Measurements from ENCODE around the gene EPHA4.
"Not testable (repeated sequence)": the region's sequence is repeated elsewhere in the genome, so short reads cannot be mapped to it uniquely, and the experiment has no call there.

EPHA4 gene

DNA sequence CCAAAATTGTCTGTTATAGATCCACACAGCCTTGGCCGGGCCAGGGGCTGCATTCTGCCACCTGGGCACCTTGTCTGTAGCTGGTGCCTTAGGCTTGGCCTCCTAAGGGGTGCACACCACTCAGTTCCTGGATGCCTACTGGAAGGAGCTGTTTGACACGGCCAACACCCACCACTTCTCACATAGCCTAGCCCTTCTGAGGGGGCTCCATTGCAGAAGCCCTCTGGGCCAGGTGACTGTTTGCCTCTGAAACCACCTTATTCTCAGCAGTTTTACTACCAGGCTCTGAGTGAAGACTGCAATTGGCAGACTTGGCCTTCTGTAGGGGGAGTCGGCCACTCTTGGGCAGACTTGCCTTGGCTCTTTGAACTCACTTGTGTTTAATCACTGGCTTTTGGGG lies 39.5 kb downstream of the EPHA4 start:
- no peak for DNase-seq

- DNase-seq = no peak
These were observed 41.5 kb downstream of the EPHA4 start for GRCh38 chr2:221530653-221531037.

DNA sequence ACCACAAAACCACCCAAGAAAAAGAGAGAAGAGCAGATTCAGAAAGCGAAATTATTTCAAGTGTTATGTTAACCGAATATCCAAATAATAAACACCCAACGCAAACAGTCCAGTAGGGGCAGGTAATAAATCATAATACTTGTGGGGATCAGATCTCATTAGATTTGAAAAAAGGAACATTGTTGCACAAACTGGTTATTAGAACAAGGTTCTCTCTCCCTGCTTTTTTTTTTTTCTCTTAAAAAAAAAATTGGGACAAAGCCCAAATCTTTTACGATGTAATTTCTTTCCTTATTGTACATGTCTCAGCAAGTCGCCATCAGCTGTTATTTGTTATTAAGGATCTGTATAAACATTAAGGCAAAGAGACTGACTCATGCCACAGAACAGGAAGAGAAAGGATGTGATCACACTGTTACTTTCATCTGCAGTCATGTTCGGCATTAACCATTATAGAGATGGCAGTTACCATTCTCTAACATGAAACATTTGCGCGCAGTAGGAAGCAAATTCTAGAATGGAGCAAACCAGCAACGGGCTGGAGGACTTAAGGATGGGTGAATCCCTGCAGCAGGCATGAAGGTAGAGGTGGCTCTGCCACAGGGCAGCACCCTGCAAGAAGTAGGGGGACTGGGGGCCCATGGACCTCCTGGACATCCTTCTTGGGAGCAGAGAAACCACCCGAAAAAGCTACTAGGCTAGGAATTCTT lies 42.0 kb downstream of the EPHA4 start:
- no peak for DNase-seq

DNA sequence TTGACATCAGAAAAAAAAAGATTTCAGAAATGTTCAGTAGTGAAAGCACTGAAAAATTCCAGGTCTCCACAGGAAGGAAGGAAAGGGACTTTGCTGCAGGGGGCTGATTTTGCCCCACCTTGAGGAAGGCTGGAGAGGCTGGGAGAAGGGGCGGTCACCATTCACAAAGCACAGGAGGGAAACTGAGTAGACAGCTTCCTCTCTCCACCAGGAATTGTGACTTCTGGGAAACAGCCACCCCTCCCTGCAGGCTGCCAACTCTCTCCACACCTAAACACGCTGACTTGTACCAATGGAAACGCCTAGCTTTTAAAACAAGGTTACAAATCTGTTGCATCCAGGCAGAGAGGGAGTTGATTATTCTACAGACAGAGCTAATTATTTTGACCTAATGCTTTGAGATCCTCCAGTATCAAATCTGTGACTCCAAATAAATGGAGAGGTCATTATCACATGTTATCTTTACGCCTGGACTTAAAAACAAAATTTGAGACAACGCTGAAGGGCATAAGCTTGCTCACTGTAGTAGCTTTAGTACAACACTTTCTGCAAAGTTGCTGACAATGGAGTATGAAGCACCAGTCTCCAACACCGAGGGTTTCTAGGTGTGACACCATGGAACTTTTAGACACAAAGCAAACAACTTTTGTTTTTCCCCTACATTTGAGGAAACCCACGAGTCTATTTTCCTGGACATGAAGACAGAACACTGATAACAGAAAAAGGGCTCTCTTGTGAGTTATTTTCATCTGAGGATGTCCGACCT lies 42.7 kb downstream of the EPHA4 start:
- DNase-seq = no peak

GRCh38 chr2:221527776-221528309 lies 44.3 kb downstream of the EPHA4 start:
- no peak for DNase-seq

GRCh38 chr2:221524158-221524557 lies 47.9 kb downstream of the EPHA4 start:
- DNase-seq = no peak

GRCh38 chr2:221521233-221521845 lies 50.8 kb downstream of the EPHA4 start:
- DNase-seq = no peak

DNA sequence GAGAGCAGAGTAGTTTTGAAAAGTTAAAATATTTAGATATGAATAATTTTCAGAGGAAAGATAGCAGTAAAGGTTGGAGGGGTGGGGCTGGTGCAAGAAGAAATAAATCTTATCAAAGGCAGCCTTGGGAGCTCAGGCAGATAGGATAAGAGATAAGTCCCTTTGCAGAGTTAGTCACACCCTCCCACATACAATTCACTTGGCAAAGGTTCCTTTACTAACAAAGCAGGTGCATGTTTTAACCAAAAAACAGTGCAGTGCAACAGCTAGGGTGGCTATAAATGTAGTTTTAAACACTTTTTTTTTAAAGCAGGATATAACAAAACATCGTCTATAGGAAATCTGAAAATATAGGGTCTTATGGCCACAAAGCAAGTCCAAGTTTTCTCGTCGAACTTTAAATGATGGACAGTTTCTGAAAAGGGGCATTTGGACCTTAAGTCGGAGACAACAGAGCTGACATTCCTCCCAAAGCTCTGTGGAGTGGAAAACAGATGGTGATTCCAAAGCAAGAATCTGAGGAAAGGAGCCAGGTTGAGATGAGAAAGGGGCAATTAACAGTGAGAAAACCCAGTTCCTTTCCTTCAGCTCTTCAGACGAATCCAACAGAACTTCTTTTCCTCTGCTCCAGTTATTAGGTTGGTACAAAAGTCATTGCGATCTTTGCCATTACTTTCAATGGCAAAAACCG lies 53.0 kb downstream of the EPHA4 start:
- DNase-seq = no peak

DNA sequence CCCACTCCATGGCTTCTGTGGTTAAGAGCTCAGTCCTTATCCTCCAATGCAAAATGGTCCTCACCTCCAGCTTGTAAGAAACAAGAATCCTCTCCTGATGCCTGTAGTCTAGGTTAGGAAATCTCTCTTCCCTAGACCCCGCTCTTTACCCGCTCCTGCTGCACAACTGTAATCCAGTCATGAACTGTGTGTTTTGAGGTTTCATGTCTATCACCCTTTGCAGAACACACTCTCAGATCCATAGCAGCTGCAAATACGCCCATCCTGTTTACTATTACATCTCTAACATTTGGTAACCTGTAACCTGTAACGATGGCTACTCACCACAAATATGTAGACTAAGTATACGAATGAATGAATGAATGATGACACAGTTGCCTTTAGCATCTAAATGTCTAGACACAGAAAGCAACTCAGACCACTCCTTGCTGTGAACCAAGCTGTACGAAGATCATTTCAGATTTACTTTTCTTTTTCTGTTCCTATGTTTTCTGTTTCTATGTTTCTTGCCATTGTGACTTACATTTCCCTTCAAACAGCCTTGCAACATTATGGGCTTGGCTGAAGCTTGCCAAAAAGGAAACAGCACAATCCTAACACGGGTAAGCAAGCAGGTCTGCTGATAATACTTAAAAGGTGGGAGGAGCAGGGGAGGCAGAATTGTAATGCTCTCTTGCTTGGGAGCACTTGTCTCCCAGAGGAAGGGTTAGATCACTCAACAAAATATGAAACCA lies 53.7 kb downstream of the EPHA4 start:
- DNase-seq = peak; percentile 49

- DNase-seq = peak; percentile 85
These were observed 54.4 kb downstream of the EPHA4 start for GRCh38 chr2:221517696-221518151.

GRCh38 chr2:221517146-221517695 lies 54.9 kb downstream of the EPHA4 start:
- no peak for DNase-seq

DNA sequence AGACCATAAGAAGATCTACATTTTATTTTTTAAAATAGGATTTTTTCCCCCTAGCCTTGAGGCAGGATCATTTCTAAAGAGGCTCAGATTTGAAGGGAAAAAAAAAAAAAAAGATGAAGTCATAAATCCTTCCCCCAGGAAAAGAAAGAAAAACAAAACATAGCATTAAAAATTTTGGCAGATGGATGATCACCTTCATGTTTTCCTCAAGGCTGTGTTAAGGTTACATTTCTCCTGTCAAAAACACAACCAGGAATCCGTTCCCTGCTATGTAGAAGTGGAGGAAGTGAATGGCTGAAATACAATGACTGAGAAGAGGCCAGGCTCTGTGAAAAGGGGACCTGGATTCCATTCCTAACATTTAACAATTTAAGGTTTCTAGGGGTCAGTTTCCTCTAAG lies 56.2 kb downstream of the EPHA4 start:
- DNase-seq = no peak

DNA sequence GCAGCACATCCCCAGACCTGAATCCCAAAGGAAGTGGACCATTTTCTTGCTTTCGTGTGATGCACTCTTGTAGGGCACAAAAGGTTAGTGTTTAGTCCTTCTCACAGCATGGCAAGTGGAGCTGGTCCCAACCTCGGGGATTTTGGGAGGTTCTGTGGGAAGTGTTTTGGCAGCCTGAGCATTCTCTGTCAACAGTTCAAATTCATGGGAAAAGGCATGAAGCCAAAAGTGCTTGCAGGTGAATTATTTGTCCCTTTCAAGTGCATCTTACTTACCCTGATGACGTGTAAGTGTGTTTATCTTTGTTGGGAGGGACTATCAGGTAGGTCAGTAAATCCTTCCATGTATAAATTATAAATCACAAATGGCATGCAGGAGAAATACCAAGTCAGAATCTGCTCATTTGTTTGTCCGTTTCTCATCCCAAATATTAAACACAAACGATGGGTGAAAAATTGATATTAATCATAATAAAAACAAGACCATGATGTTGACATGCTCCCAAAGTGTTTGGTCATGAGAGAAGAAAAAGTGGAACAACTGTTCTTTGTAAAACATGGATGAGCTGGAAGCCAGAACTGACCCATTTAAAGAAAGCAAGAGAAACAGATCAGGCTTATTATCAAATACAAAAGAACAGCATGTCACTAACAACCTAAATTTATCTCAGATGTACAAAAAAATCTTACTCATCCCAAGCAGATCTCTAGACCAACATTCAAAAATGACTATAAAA lies 57.6 kb downstream of the EPHA4 start:
- no peak for DNase-seq

GRCh38 chr2:221513232-221513631 lies 58.9 kb downstream of the EPHA4 start:
- no peak for DNase-seq

DNA sequence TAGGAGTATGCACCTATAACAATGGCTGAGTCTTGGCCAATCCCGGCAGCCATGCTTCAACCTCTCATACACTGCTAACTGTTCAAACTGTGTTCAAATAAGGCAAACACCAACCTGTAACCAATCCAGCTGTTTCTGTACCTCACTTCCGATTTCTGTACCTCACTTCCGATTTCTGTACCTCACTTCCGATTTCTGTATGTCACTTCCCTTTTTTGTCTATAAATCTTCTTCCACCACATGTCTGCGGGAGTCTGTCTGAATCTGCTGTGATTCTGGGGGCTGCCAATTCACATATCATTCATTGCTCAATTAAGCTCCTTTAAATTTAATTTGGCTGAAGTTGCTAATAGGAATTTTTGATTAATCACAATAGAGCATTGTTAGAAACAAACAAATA lies 60.8 kb downstream of the EPHA4 start:
- DNase-seq = not testable (repeated sequence)

DNA sequence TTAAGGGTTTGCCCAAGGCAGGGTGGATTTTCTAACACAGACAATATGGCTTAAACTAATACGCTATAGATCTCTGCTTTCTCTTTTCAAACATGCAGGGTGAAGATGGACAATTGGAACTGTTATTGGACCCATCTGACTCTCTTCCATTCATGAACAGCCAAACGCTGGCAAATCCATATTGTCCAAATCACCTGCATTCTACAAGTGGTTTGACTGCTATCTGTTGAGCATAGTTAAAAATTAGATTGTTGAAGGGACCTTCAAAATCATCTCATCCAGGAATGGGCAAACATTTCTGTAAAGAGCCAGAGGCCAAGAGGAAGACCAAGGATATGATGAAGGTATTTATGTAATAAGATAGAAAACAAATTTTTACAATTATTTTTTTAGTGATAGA lies 65.6 kb downstream of the EPHA4 start:
- DNase-seq = no peak

DNA sequence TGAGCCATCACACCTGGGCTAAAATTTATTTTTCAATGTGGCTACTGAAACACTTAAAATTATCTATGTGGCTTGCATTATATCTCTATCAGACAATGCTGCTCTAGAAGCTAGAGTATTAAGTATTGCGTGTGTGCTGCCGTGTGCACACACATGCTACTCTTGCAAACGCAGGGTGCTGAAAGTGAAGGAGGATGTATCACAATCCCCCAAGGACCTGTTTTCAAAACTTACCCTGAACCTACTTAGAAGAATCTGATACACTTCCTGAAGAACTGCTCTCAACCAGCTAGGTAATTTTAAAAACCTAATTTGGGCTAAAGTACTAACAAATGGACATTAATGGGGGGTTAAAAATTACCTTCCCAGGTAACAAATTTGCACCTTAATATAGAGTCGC lies 66.5 kb downstream of the EPHA4 start:
- no peak for DNase-seq

DNA sequence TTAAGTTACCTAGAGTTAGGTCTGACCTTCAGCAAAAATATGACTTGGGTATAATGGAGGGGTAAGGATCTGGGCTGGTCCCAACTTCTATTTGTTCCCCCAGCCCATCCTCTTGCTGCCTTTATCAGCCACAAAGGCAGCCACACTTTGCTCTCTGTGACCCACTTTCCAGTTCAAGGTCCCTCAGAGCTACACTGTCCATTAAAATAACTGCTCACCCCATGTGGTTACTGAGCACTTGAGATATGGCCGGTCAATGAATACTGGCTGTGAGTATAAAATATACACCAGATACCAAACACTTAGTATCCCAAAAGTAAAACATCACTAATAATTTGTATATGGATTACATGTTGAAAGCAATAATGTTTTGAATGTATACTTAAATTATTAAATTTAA lies 67.2 kb downstream of the EPHA4 start:
- no peak for DNase-seq

DNA sequence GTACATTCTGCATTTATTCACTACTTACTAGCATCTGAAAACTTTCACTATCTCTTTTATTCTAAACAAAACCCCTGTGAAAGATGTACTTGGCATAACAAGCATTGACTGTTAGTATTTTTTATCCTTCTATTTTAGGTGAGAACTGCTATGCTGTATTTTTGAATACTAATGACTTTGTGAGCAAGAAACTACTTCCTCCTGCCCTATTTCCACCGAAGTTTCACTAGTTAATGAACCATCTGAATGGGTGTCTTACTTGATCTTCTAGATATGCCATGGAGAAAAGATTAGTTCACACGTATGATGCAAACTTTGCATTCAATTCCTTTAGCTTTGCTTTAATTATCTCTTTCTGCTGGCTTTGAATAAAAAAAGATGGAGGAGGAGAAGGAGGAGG lies 68.1 kb downstream of the EPHA4 start:
- DNase-seq = no peak

- DNase-seq = no peak
These were observed 69.7 kb downstream of the EPHA4 start for GRCh38 chr2:221502270-221503010.

DNA sequence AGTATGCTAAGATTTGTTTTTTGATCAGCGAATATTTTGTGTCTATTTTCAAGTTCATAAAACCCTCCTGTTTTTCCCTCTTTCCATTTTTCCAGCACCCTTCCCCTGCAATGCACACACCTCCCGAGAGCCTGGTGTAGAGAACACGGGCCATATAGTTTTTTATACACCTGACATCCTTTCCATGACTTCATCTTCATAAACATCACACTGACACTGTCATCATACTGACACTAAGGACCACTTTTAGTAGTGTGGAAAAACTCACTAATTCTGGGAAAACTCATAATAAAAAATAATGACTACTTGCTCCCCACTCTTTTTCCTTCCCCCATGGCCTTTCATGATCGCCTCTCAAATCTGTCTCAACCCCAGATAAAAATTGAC lies 70.2 kb downstream of the EPHA4 start:
- no peak for DNase-seq

Measured in CD4-positive, alpha-beta T cell treated with Interleukin-15 for 1 hour (primary cell).